HG02852 (cell line): ENCODE results near the gene TTC27.

Experiments used
- ATAC-seq: cut with Tn5 transposase; IDR thresholded peaks from one replicate; pipeline ENCODE4 v1.9.1; 2021; ENCODE audit warnings: mild to moderate bottlenecking, moderate library complexity; ENCODE audit not compliant: unreplicated experiment

Gene TTC27

GRCh38 chr2:32666704-32667103, 38.9 kb downstream of the TTC27 start:
- ATAC-seq, result no peak

- ATAC-seq, result no peak
Measured at GRCh38 chr2:32668254-32668653, 40.4 kb downstream of the TTC27 start.

GRCh38 chr2:32671885-32672533, 44.2 kb downstream of the TTC27 start:
- no peak for ATAC-seq

- ATAC-seq, result no peak
Measured at GRCh38 chr2:32678825-32679224, 51.0 kb downstream of the TTC27 start.

- no peak for ATAC-seq
Measured at GRCh38 chr2:32680942-32681341, 53.1 kb downstream of the TTC27 start.

- ATAC-seq, result no peak
Measured at GRCh38 chr2:32683520-32684086, 55.8 kb downstream of the TTC27 start.

GRCh38 chr2:32688541-32688940, 60.7 kb downstream of the TTC27 start:
- ATAC-seq, result peak; percentile 96

- no peak for ATAC-seq
Measured at GRCh38 chr2:32691678-32692077, 63.8 kb downstream of the TTC27 start.

- no peak for ATAC-seq
Measured at GRCh38 chr2:32696439-32696838, 68.6 kb downstream of the TTC27 start.

- ATAC-seq, result no peak
Measured at GRCh38 chr2:32697156-32697555, 69.3 kb downstream of the TTC27 start.

GRCh38 chr2:32699151-32699550, 71.3 kb downstream of the TTC27 start:
- no peak for ATAC-seq

GRCh38 chr2:32701806-32702205, 74.0 kb downstream of the TTC27 start:
- ATAC-seq, result no peak

- no peak for ATAC-seq
Measured at GRCh38 chr2:32702303-32703064, 74.6 kb downstream of the TTC27 start.

- no peak for ATAC-seq
Measured at GRCh38 chr2:32706815-32707579, 79.1 kb downstream of the TTC27 start.

GRCh38 chr2:32711219-32711618, 83.4 kb downstream of the TTC27 start:
- no peak for ATAC-seq

- ATAC-seq, result no peak
Measured at GRCh38 chr2:32711908-32712501, 84.2 kb downstream of the TTC27 start.

GRCh38 chr2:32712870-32713269, 85.0 kb downstream of the TTC27 start:
- ATAC-seq, result no peak

- no peak for ATAC-seq
Measured at GRCh38 chr2:32714521-32714920, 86.7 kb downstream of the TTC27 start.

GRCh38 chr2:32715391-32715841, 87.6 kb downstream of the TTC27 start:
- peak; percentile 90 for ATAC-seq

GRCh38 chr2:32715981-32716380, 88.1 kb downstream of the TTC27 start:
- no peak for ATAC-seq

GRCh38 chr2:32716598-32716997, 88.7 kb downstream of the TTC27 start:
- ATAC-seq, result no peak
